ENCODE data around the gene XIRP1. TPM values are rescaled to one million over a fixed set of nuclear protein-coding genes. Genes with fewer than 3 reads are reported as not detected.

XIRP1 gene
- total RNA-seq, 1 donor from 2014 or later: 0.08 TPM

- TF ChIP-seq CTCF (IDR thresholded peaks at IDR 0.05; ENCODE audit: insufficient read depth, low read length, poor library complexity, severe bottlenecking): no peak
- Histone ChIP-seq H3K27me3 (ENCODE audit: control insufficient read depth, insufficient read depth, low read length) (no peaks in the 10 kb centered on the region), H3K4me3 (ENCODE audit: low read depth, low read length) (no peak overlapping the region), H3K36me3 (ENCODE audit: control insufficient read depth, insufficient read depth, low read length) (peaks cover 3% of the 10 kb centered on the region)
- DNase-seq (ENCODE audit: low read depth): no peak
Observed at GRCh38 chr3:39149059-39149455, 43.3 kb downstream of the XIRP1 start.

GRCh38 chr3:39148435-39149058 is 43.8 kb downstream of the XIRP1 start:
- TF ChIP-seq CTCF (IDR thresholded peaks at IDR 0.05; ENCODE audit: insufficient read depth, low read length, poor library complexity, severe bottlenecking): no peak
- Histone ChIP-seq H3K4me3 (ENCODE audit: low read depth, low read length) (no peak overlapping the region), H3K36me3 (ENCODE audit: control insufficient read depth, insufficient read depth, low read length) (peaks cover 3% of the 10 kb centered on the region), H3K27me3 (ENCODE audit: control insufficient read depth, insufficient read depth, low read length) (no peaks in the 10 kb centered on the region)
- no peak for DNase-seq (ENCODE audit: low read depth)

GRCh38 chr3:39147711-39148434 is 44.5 kb downstream of the XIRP1 start:
- TF ChIP-seq CTCF (IDR thresholded peaks at IDR 0.05; ENCODE audit: insufficient read depth, low read length, poor library complexity, severe bottlenecking): no peak
- no peak overlapping the region for H3K4me3 ChIP-seq (ENCODE audit: low read depth, low read length)
- peaks cover 5% of the 10 kb centered on the region for H3K36me3 ChIP-seq (ENCODE audit: control insufficient read depth, insufficient read depth, low read length)
- no peaks in the 10 kb centered on the region for H3K27me3 ChIP-seq (ENCODE audit: control insufficient read depth, insufficient read depth, low read length)
- no peak for DNase-seq (ENCODE audit: low read depth)

GRCh38 chr3:39146611-39147591 is 45.5 kb downstream of the XIRP1 start:
- peak; percentile 92 for DNase-seq (ENCODE audit: low read depth)
- H3K4me3 ChIP-seq (ENCODE audit: low read depth, low read length): no peak overlapping the region
- TF ChIP-seq CTCF (IDR thresholded peaks at IDR 0.05; ENCODE audit: insufficient read depth, low read length, poor library complexity, severe bottlenecking): no peak

GRCh38 chr3:39146083-39146501 is 46.3 kb downstream of the XIRP1 start:
- TF ChIP-seq CTCF (IDR thresholded peaks at IDR 0.05; ENCODE audit: insufficient read depth, low read length, poor library complexity, severe bottlenecking): no peak
- Histone ChIP-seq H3K27me3 (ENCODE audit: control insufficient read depth, insufficient read depth, low read length) (no peaks in the 10 kb centered on the region), H3K4me3 (ENCODE audit: low read depth, low read length) (no peak overlapping the region), H3K36me3 (ENCODE audit: control insufficient read depth, insufficient read depth, low read length) (peaks cover 7% of the 10 kb centered on the region)
- no peak for DNase-seq (ENCODE audit: low read depth)

More at GRCh38 chr3:39146611-39147591, 45.5 kb downstream of the XIRP1 start:
- Histone ChIP-seq H3K36me3 (ENCODE audit: control insufficient read depth, insufficient read depth, low read length) (peaks cover 7% of the 10 kb centered on the region), H3K27me3 (ENCODE audit: control insufficient read depth, insufficient read depth, low read length) (no peaks in the 10 kb centered on the region)

Measured in kidney epithelial cell (primary cell).